Breast epithelium (tissue), 4 donors: ENCODE results near the gene DPY19L1. TPM values are rescaled to one million over a fixed set of nuclear protein-coding genes. Genes with fewer than 3 reads are reported as not detected.

Source experiments
- DNase-seq, 2 donors: peaks; one replicate each; pipeline ENCODE4 v3.0.0-alpha.2; 2019; ENCODE audit warnings: low spot score in 2 of 2
- H3K27ac ChIP-seq, 2 donors: fragments of 200-600 bp; sonication (generic) in 1 of 2; one replicate each; pipeline ENCODE4 v1.5.1; 2016 to 2019; ENCODE audit warnings: mild to moderate bottlenecking in 1 of 2
- H3K27me3 ChIP-seq, 2 donors: fragments of 200-600 bp; sonication (generic) in 1 of 2; one replicate each; pipeline versions ENCODE4 v1.5.1 to v1.6.0; 2017 to 2019; ENCODE audit warnings: control low read depth in 1 of 2, mild to moderate bottlenecking in 1 of 2
- H3K36me3 ChIP-seq: fragments of 200-600 bp; one replicate; pipeline ENCODE4 v1.5.1; 2019
- H3K4me1 ChIP-seq, 2 donors: fragments of 200-600 bp; sonication (generic); one replicate each; pipeline ENCODE4 v1.5.1; 2016 to 2019; ENCODE audit warnings: control low read depth in 1 of 2
- H3K4me3 ChIP-seq, 3 donors: fragments of 200-600 bp; sonication (generic); 1 replicate in 2 of 3; 2 replicates in 1 of 3; pipeline ENCODE4 v1.5.1; 2016 to 2019; ENCODE audit warnings: mild to moderate bottlenecking in 3 of 3, moderate library complexity in 2 of 3
- H3K9me3 ChIP-seq, 2 donors: fragments of 200-600 bp; sonication (generic) in 1 of 2; one replicate each; pipeline ENCODE4 v1.5.1; 2016 to 2019; ENCODE audit warnings: control low read depth in 1 of 2
- CTCF ChIP-seq, 3 donors: fragments of 450-650 bp; IDR thresholded peaks; one replicate each; pipeline ENCODE4 v1.5.1; 2016 to 2017; ENCODE audit warnings: antibody characterized with exemption in 3 of 3, mild to moderate bottlenecking in 3 of 3, moderate library complexity in 3 of 3
- POLR2A ChIP-seq: fragments of 450-650 bp; IDR thresholded peaks from one replicate; pipeline ENCODE4 v1.6.1; 2016; ENCODE audit warnings: antibody characterized with exemption, mild to moderate bottlenecking, moderate library complexity
- POLR2AphosphoS5 ChIP-seq, 3 donors: sonication (generic); formaldehyde crosslinking; IDR thresholded peaks; one replicate each; pipeline ENCODE4 v1.6.1; 2017; ENCODE audit warnings: antibody characterized with exemption in 3 of 3
- intact Hi-C: fragments of 100-400 bp; cut with DNase I; formaldehyde crosslinking; loops from one replicate; pipeline ENCODE4 v1.15.1; 2023; ENCODE audit warnings: low total_unique reads
- total RNA-seq, 3 donors: library from RNA; depleted of rRNA; stranded (reverse); fragments of >200 nt; gene quantifications; one replicate each; pipeline ENCODE4 v1.1.0, GENCODE V29; 2016

Gene DPY19L1
- total RNA-seq, 3 donors from 2014 or later, result 14.1 to 18.2 (median 17.4) TPM

- TF ChIP-seq POLR2AphosphoS5 (IDR thresholded peaks at IDR 0.05) (no peak), POLR2A (no peak), CTCF (IDR thresholded peaks at IDR 0.05) (no peak)
- DNase-seq, result no peak
- no peak overlapping the region for H3K4me3 ChIP-seq
Measured at GRCh38 chr7:35021445-35021844, 15.8 kb downstream of the DPY19L1 start.

GRCh38 chr7:35019801-35020200 is 17.5 kb downstream of the DPY19L1 start:
- intact Hi-C loops, result no loop called here
- H3K4me1 ChIP-seq, result no peaks in the 10 kb centered on the region
- H3K9me3 ChIP-seq, result no peaks in the 10 kb centered on the region
- H3K4me3 ChIP-seq, result no peak overlapping the region
- TF ChIP-seq CTCF (IDR thresholded peaks at IDR 0.05), result no peak
- no peak for TF ChIP-seq POLR2A
- TF ChIP-seq POLR2AphosphoS5 (IDR thresholded peaks at IDR 0.05), result no peak
- no peak for DNase-seq
- H3K27me3 ChIP-seq, result no peaks in the 10 kb centered on the region
- no peaks in the 10 kb centered on the region for H3K36me3 ChIP-seq
- H3K27ac ChIP-seq, result no peak overlapping the region

More at GRCh38 chr7:35021445-35021844, 15.8 kb downstream of the DPY19L1 start:
- no peak overlapping the region for H3K27ac ChIP-seq
- H3K4me1 ChIP-seq, result no peaks in the 10 kb centered on the region
- no peaks in the 10 kb centered on the region for H3K36me3 ChIP-seq
- H3K9me3 ChIP-seq, result no peaks in the 10 kb centered on the region
- no peaks in the 10 kb centered on the region for H3K27me3 ChIP-seq
- intact Hi-C loops, result no loop called here

GRCh38 chr7:35019179-35019729 is 18.0 kb downstream of the DPY19L1 start:
- Histone ChIP-seq H3K4me3 (no peak overlapping the region), H3K9me3 (no peaks in the 10 kb centered on the region), H3K27ac (no peak overlapping the region), H3K4me1 (no peaks in the 10 kb centered on the region), H3K27me3 (no peaks in the 10 kb centered on the region), H3K36me3 (no peaks in the 10 kb centered on the region)
- TF ChIP-seq POLR2AphosphoS5 (IDR thresholded peaks at IDR 0.05) (no peak), CTCF (IDR thresholded peaks at IDR 0.05) (no peak), POLR2A (no peak)
- no peak for DNase-seq
- intact Hi-C loops, result no loop called here

GRCh38 chr7:35015346-35015859 is 21.9 kb downstream of the DPY19L1 start:
- H3K36me3 ChIP-seq, result no peaks in the 10 kb centered on the region
- intact Hi-C loops, result no loop called here
- no peaks in the 10 kb centered on the region for H3K4me1 ChIP-seq
- H3K27me3 ChIP-seq, result no peaks in the 10 kb centered on the region
- no peak for DNase-seq
- no peaks in the 10 kb centered on the region for H3K9me3 ChIP-seq
- TF ChIP-seq CTCF (IDR thresholded peaks at IDR 0.05) (no peak), POLR2AphosphoS5 (IDR thresholded peaks at IDR 0.05) (no peak), POLR2A (no peak)
- H3K4me3 ChIP-seq, result no peak overlapping the region
- no peak overlapping the region for H3K27ac ChIP-seq

GRCh38 chr7:35012160-35012559 is 25.1 kb downstream of the DPY19L1 start:
- Histone ChIP-seq H3K36me3 (no peaks in the 10 kb centered on the region), H3K27ac (no peak overlapping the region), H3K27me3 (no peaks in the 10 kb centered on the region), H3K4me1 (no peaks in the 10 kb centered on the region), H3K4me3 (no peak overlapping the region), H3K9me3 (no peaks in the 10 kb centered on the region)
- intact Hi-C loops, result no loop called here
- TF ChIP-seq POLR2A, result no peak
- no peak for TF ChIP-seq CTCF (IDR thresholded peaks at IDR 0.05)
- no peak for DNase-seq
